ENCODE data around the gene PFDN6. TPM values are rescaled to one million over a fixed set of nuclear protein-coding genes. Genes with fewer than 3 reads are reported as not detected.
A peak's percentile ranks its signal among the peaks of the same experiment; 100 is the strongest.

Gene PFDN6
- total and polyA plus RNA-seq, 2 of the 13 experiments (the other 11 are each of a cell fraction or from before 2014, with no cell fraction given): 75.5 to 87.0 TPM

- TF ChIP-seq AHDC1 (CRISPR knock-in tag; IDR thresholded peaks at IDR 0.05; ENCODE audit: borderline replicate concordance) (no peak), ZNF33A (CRISPR knock-in tag; IDR thresholded peaks at IDR 0.05; ENCODE audit: borderline replicate concordance) (0 out of 2 replicates have a peak, but pooled peaks have one; percentile 10), SP2 (CRISPR knock-in tag; IDR thresholded peaks at IDR 0.05) (peak; percentile 63), CBX5 (CRISPR knock-in tag; IDR thresholded peaks at IDR 0.05; ENCODE audit: borderline replicate concordance) (no peak), ZNF503 (CRISPR knock-in tag; IDR thresholded peaks at IDR 0.05) (no peak), GTF3A (CRISPR knock-in tag; conservative IDR thresholded peaks at IDR 0.05) (no peak), ZNF350 (CRISPR knock-in tag; IDR thresholded peaks at IDR 0.05; ENCODE audit: borderline replicate concordance, low read depth) (peak; percentile 67; the same call in 1 of the 2 replicates), ZNF737 (CRISPR knock-in tag; IDR thresholded peaks at IDR 0.05; ENCODE audit: borderline replicate concordance) (no peak), FIP1L1 (IDR thresholded peaks at IDR 0.05; ENCODE audit: borderline replicate concordance, insufficient read depth, low read depth, low read length) (0 out of 2 replicates have a peak, but pooled peaks have one; percentile 46), CEBPG (CRISPR knock-in tag; IDR thresholded peaks at IDR 0.05) (no peak), SP140L (CRISPR knock-in tag; IDR thresholded peaks at IDR 0.05; ENCODE audit: borderline replicate concordance) (0 out of 2 replicates have a peak, but pooled peaks have one; percentile 19), ZNF143 (CRISPR knock-in tag; IDR thresholded peaks at IDR 0.05) (no peak), ZNF784 (CRISPR knock-in tag; IDR thresholded peaks at IDR 0.05; ENCODE audit: borderline replicate concordance) (no peak), EP300 (IDR thresholded peaks at IDR 0.05; ENCODE audit: low read depth in 2 of 2, low read length in 2 of 2) (no peak), EP300 (CRISPR knock-in tag; IDR thresholded peaks at IDR 0.05; ENCODE audit: borderline replicate concordance) (no peak), ZNF703 (CRISPR knock-in tag; IDR thresholded peaks at IDR 0.05; ENCODE audit: borderline replicate concordance) (no peak), CHCHD3 (CRISPR knock-in tag; IDR thresholded peaks at IDR 0.05) (no peak), KDM2A (CRISPR knock-in tag; IDR thresholded peaks at IDR 0.05; ENCODE audit: borderline replicate concordance, low read depth) (peak; percentile 81), ZNF567 (CRISPR knock-in tag; IDR thresholded peaks at IDR 0.05; ENCODE audit: borderline replicate concordance) (peak; percentile 48; the same call in 1 of the 2 replicates)
These were observed 28.4 kb downstream of the PFDN6 start, which contains the start of gene ZBTB22 (continued) for GRCh38 chr6:33317669-33318425.
